ENCODE measurements around the gene RIMBP3C.
"Not testable (repeated sequence)": the region's sequence is repeated elsewhere in the genome, so short reads cannot be mapped to it uniquely, and the experiment has no call there.

The RIMBP3C gene

DNA sequence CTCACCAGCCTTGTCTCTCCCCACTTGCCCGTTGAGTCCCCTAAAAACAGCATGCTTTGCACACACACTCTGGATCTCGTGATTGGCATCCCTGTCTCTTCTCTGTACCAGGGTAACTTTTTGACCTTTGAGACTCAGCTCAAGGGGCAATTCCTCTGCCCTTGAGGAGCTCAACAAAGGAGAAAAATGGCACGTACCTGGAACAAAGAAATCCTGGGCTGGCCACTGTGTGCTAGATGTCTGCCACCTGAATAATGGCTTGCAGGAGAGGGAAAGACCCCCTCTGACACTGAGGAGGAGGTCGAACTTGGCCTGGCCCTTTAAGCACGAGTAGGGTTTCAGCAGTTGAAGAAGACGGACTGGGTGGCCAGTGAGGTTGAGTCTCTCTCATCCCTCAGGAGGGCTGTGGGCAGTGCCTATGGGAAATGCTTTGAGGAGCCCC, 22.1 kb upstream of the RIMBP3C start:
- DNase-seq = no peak

DNA sequence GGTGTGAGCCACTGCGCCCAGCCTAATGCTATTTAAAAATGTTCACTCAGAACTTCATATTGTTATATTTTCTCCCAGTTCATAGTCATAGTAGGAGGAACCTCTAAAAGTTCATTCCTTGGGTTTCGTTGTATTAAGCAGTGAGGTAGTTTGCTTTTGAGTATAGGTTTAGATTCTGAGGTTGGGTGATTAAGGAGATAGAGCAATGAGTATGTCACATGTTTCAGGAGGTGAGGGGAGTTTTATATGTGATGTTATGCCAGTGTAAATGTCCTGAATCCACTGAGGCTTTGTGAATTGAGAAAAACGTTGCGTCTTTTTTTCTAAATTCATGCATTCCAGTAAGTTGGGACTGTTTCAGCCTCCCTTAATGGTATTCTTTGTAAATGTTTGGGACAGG, 20.4 kb upstream of the RIMBP3C start:
- no peak for DNase-seq

- no peak for DNase-seq
These were observed 19.1 kb upstream of the RIMBP3C start for GRCh38 chr22:21570398-21570797.

DNA sequence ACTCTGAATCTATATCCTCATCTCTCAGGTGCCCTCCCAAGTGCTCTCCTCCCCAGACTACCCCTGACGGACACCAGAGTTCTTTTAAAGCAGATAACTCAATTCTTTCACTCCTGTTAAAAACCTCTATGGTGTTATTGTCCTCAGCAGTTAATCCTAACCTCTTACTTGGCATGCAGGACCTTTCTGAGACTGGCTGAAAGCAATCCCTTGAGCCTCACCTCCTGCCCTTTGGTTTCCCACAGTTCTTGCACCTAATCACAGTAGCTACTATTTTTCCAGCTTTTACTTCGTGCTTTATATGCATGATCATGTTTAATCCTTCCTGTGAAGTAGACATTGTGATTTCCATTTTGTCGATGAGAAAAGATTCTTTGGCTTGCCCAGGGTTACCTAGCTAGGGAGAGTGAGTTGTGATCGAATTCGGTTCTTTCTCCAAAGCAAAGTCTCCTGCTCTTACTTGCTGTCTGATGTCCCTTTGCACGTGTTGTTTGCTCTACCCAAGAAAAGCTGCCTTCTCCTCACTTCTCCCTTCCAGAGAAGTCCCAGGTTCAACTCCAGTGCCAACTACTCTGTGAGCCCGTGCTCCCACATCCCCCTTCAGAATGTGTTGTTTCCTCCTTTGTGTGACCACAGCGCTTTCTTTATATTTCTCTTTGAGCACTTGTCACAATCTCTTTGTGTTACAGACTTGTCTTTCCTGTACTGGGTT, 18.4 kb upstream of the RIMBP3C start:
- no peak for DNase-seq

DNA sequence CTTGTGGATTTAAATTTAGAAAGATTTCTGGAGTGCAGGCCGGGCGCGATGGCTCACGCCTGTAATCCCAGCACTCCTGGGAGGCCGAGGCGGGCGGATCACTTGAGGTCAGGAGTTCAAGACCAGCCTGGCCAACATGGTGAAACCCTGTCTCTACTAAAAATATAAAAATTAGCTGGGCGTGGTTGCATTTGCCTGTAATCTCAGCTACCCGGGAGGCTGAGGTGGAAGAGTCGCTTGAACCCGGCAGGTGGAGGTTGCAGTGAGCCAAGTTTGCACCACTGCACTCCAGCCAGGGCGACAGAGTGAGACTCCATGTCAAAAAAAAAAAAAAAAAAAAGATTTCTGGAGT, 17.8 kb upstream of the RIMBP3C start:
- DNase-seq = not testable (repeated sequence)

DNA sequence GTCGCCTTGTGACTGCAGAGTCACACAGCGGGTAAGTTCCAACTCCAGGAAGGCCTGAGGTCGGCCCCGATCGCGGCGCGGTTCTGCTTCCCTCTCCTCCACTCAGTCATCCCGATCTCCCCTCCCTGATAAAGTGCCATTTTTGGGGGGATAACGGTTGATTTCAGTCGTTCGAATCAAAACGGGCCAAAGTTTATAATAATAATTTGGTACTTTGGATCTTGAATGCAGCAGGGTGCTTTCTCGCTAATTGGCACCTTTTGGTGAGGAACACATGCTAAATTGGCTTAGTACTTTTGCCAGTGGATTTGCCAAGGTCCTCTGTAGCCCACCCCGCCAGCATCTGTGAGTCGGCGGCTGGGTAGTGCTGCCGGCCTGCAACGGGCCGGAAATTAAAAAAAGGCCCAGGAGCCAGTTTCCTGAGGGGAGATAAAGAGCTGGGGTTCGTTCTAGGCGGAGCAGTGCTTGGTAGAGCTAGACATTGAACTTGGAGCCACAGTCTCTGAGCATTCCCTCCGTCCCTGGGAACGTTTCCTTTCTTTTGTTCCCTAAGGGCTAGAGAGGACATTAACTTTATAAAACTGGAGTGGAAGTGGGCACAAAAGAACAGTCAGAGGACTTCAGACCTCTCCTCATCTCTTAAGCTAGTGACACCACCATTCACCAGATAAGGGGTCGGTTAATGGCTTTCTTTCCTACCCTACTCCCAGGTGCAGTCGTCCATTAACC, 17.2 kb upstream of the RIMBP3C start:
- peak in 1 of 56 donors; percentile 15 for DNase-seq

- DNase-seq = peak in 52 of 56 donors; percentile 22 to 87 (median 67)
These were observed 16.4 kb upstream of the RIMBP3C start, which contains the start of gene UBE2L3 for GRCh38 chr22:21567456-21568346. TSS of gene UBE2L3 (plus strand) at chr22:21567714. CDS start at chr22:21567745, 31 bp downstream.

DNA sequence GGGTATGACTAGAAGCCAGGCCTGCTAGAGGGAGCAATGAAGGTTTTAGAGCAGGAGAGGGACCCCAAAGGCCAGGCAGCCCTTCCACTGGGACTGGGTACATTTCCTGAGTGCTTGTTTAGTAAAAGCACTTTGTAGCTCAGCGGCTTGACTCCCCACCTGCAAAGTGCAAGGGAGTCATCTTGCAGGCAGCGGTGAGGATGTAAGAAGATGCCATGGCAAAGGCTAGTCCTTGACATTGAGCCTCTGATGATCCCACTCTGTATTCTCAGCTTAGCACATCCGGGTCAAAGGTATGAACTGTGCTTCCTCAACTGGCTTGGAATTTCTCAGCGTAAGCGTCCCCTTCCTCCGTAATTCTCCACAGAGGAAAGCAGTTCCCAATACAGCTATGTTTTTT, 13.2 kb upstream of the RIMBP3C start:
- DNase-seq = no peak

GRCh38 chr22:21563912-21564311, 12.7 kb upstream of the RIMBP3C start:
- no peak for DNase-seq

DNA sequence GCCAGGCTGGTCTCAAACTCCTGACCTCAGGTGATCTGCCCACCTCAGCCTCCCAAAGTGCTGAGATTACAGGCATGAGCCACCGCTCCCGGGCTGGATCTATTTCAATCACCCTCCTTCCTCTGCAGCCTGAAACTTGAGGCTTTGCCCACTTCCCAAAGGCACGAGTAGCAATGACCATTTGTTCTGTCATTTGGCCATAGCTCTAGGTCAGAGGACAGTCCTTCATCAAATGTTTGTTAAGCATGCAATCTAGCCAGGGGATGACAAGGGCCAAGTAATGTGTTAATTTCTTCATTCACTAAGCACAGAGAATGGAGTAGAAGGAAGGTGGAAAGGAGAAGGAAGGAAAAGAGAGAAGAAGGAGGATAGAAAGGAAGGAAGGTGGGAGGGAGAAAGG, 9.4 kb upstream of the RIMBP3C start:
- DNase-seq = not testable (repeated sequence)

- not testable (repeated sequence) for DNase-seq
These were observed 8.3 kb upstream of the RIMBP3C start for GRCh38 chr22:21559345-21560125.

GRCh38 chr22:21550678-21551047, 598 bp downstream of the RIMBP3C start:
- not testable (repeated sequence) for DNase-seq

DNA sequence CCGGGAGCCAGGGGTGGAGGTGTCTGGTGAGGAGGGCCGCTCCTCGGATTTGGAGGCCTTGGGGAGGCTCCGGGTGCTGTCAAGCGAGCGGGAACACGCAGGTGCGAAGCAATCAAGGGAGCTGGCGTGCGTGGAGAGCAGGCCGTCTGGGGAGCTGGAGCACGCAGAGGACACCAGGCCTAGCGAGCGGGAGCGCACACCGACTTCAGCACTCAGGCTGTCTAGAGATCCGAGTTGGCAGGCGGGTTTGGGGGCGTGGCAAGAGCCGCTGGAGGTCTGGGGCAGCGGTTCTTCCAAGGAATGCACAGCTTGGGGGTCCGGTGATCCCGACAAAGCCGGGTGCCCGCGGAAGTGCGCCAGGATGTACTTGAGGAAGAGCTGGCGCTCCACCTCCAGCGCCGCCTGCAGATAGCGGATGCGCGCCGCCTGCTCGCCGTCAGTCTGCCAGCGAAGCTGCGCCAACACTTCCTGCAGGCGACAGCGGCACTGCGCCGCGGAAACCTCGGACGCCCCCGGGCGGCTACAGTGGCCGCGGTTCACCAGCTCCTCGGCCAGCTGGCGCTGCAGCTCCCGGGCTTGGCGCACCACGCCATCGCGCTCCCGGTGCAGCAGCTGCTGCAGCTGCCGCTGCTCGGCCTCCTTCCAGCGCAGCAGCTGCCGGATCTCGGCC, 1.1 kb downstream of the RIMBP3C start:
- DNase-seq = not testable (repeated sequence)

DNA sequence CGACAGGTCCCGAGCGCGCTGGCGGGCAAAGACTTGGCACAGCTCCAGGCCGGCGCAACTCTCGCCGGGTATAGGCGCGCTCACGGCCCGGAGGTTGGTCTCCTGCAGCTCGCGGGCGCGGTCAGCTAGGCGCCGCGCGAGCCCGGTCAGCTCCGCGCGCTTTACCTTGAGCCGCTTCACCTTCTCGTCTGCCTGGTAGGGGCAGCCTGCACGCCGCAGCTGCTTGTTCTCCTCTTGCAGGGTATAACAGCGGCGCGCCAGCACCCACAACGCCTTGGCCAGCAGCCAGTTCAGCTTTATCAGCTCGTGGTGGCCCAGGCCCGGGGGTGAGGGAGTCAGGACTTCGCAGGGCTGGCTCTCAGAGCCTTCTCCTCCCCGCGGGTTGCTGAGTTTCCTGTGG, 1.7 kb downstream of the RIMBP3C start:
- not testable (repeated sequence) for DNase-seq

DNA sequence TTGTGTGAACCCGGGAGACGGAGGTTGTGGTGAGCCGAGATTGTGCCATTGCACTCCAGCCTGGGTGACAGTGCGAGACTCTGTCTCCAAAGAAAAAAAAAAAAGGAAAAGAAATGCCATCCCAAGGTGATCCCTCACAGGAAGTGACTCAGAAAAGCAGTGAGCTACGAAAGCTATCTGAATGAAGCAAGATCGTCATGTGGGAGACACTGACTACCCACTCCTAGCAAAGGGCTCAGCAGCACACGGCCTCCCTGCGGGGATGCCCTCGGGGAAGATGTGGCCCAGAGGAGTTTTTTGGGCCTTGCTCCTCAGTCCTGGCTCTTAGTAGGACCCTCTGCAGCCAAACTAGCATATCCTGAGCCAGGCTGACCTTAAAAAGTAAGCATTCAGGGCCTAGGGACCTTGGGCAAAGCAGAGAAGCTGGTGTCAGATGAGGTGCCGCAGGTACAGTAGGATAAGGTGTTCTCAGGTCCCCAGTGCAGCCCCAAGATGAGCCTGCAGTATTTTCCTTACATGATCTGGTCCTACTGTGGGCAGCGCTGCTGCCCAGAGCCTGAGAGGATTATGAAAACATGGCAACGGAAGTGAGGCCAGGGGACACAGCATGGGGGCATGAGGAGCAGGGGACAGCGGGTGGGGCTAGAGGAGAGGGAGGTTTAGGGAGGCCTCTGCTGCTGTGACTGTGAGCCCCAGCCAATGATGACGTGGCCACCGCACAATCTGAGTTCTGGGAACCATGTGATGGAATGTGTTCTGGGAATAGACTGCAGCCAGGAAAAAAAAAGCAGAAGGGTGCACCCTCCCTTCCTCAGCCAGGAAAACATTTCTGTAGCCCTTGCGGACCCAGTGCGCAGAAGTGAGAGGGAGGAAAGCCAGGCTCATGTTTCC, 6.6 kb downstream of the RIMBP3C start:
- not testable (repeated sequence) for DNase-seq

DNA sequence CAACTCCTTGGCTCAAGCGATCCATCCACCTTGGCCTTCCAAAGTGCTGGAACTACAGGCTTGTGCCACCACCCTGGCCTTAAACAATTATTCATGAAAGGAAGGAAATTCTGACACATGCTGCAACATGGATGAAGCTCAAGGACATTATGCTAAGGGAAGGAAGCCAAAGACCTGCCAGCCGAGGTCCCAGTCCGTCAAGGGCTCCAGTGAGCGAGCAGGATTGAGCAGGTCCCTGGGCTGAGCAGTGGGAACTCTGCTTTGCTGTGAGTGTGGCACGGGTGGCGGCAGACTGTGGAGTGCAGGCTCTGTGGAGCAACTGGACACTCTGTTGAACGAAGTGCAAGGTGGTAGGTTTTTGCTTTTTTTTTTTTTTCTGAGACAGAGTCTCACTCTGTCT, 11.4 kb downstream of the RIMBP3C start:
- not testable (repeated sequence) for DNase-seq

- not testable (repeated sequence) for DNase-seq
These were observed 18.2 kb downstream of the RIMBP3C start for GRCh38 chr22:21532863-21533648.

- DNase-seq = not testable (repeated sequence)
These were observed 19.7 kb downstream of the RIMBP3C start for GRCh38 chr22:21531525-21531924.

Measured in amygdala (tissue), 56 donors.